ENCODE measurements around the gene TRIP12. TPM values are rescaled to one million over a fixed set of nuclear protein-coding genes. Genes with fewer than 3 reads are reported as not detected.

Gene TRIP12
- total and polyA plus RNA-seq, 2 donors (not counting 1 experiment from before 2014, with no cell fraction given), result 30.9 to 274 TPM

DNA sequence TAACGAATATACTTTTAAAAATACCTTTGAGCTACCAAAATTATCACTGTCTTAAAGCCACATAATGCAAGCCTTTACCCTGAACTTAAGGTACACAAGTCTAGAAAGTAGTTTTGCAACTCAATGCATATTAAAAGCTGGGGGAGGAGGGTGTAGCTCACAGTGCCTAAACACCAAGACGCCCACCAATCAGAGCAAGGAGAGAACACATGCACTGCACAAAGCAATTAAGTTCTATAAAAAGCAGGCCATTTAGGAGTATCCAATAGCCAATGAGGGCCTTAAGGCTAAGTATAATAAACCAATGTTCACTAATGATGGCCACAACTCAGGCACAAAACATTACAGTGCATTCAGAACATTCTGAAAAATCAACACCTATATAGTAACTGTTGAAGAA is 16.2 kb downstream of the TRIP12 start:
- Mint-ChIP-seq H3K4me3 (no peak overlapping the region), H3K27me3 (no peaks in the 10 kb centered on the region), H3K4me1 (peaks cover 25% of the 10 kb centered on the region), H3K27ac (no peak overlapping the region), H3K9me3 (ENCODE audit: insufficient read depth) (no peaks in the 10 kb centered on the region)
- ChIA-PET CTCF (interaction anchor here (1.5 kb wide), 1 partner anchor 104 kb away, joined by 3 read pairs; no protein-coding TSS in a partner anchor), POLR2A (no interaction called here)
- H3K9me3 ChIP-seq (ENCODE audit: control extremely low read depth in 1 of 3, control insufficient read depth in 2 of 3, insufficient read depth in 1 of 3, low read length in 2 of 3), result no peaks in the 10 kb centered on the region
- TF ChIP-seq, protein P1, sequence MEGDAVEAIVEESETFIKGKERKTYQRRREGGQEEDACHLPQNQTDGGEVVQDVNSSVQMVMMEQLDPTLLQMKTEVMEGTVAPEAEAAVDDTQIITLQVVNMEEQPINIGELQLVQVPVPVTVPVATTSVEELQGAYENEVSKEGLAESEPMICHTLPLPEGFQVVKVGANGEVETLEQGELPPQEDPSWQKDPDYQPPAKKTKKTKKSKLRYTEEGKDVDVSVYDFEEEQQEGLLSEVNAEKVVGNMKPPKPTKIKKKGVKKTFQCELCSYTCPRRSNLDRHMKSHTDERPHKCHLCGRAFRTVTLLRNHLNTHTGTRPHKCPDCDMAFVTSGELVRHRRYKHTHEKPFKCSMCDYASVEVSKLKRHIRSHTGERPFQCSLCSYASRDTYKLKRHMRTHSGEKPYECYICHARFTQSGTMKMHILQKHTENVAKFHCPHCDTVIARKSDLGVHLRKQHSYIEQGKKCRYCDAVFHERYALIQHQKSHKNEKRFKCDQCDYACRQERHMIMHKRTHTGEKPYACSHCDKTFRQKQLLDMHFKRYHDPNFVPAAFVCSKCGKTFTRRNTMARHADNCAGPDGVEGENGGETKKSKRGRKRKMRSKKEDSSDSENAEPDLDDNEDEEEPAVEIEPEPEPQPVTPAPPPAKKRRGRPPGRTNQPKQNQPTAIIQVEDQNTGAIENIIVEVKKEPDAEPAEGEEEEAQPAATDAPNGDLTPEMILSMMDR (IDR thresholded peaks at IDR 0.05), result no peak
- TF ChIP-seq EZH2 (IDR thresholded peaks at IDR 0.05; ENCODE audit: borderline replicate concordance, insufficient read depth, low read depth, low read length, poor library complexity, severe bottlenecking), result no peak
- H2AFZ ChIP-seq (ENCODE audit: insufficient read depth, low read depth, low read length, poor library complexity, severe bottlenecking), result no peak overlapping the region
- intact Hi-C loops (cut with micrococcal nuclease), result no loop called here
- no peak overlapping the region for H3K9ac ChIP-seq (ENCODE audit: low read length)
- H4K20me1 ChIP-seq (ENCODE audit: control insufficient read depth, insufficient read depth, low read length, poor library complexity, severe bottlenecking), result peaks cover 51% of the 10 kb centered on the region
- peaks cover 0 to 23% of the 10 kb centered on the region in 2 experiments for H3K36me3 ChIP-seq (replicated peaks in 1 of 2; ENCODE audit: control extremely low read depth in 1 of 2, control insufficient read depth in 1 of 2, extremely low read depth in 1 of 2, insufficient read depth in 2 of 2, low read length in 1 of 2)
- no peak for DNase-seq
- ATAC-seq (ENCODE audit: low read depth), result no peak
- no peak overlapping the region for H3K4me3 ChIP-seq (ENCODE audit: control extremely low read depth in 1 of 5, extremely low read depth in 1 of 5, insufficient read depth in 1 of 5, low read depth in 2 of 5, low read length in 4 of 5)
- H3K27ac ChIP-seq (ENCODE audit: low read length in 2 of 2), result no peak overlapping the region
- no peak overlapping the region for H3K4me2 ChIP-seq (replicated peaks; ENCODE audit: low read depth, low read length, poor library complexity, severe bottlenecking)
- peaks cover 100% of the 10 kb centered on the region for H3K79me2 ChIP-seq (ENCODE audit: control insufficient read depth, insufficient read depth, low read length)
- no peaks in the 10 kb centered on the region for H3K27me3 ChIP-seq (replicated peaks in 1 of 4; ENCODE audit: control extremely low read depth in 1 of 4, control insufficient read depth in 3 of 4, insufficient read depth in 4 of 4, low read length in 3 of 4)
- H3K4me1 ChIP-seq (ENCODE audit: control insufficient read depth in 2 of 2, insufficient read depth in 2 of 2, low read length in 2 of 2), result peaks cover 2 to 4% of the 10 kb centered on the region in 2 donors
- WGBS (ENCODE audit: insufficient coverage), result 80% methylated on average over 1 of the region's 2 CpGs

DNA sequence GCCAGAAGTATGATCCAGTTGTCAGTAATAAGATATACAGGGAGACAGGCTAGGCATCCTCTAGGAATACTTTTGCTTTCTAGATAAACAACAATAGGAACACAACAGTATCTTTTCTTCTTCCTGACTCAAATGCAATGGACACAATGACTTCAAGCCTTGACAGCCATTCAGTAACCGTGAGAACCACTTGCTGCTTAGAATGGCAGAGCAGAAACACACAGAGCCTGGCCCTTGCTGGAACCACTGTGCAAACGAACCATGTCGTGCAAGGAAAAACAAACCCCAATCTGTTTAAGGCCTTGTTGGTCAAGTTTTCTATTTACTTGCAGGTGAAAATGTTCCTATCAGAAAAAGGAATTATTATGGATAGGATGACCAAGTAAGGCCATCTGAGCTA is 18.8 kb downstream of the TRIP12 start:
- no peak for TF ChIP-seq EZH2 (IDR thresholded peaks at IDR 0.05; ENCODE audit: borderline replicate concordance, insufficient read depth, low read depth, low read length, poor library complexity, severe bottlenecking)
- TF ChIP-seq, protein P1 (IDR thresholded peaks at IDR 0.05), result no peak
- no peak for ATAC-seq (ENCODE audit: low read depth)
- CTCF ChIA-PET, result no interaction called here
- Mint-ChIP-seq H3K9me3 (ENCODE audit: insufficient read depth) (no peaks in the 10 kb centered on the region), H3K4me1 (peaks cover 28% of the 10 kb centered on the region), H3K27ac (no peak overlapping the region), H3K4me3 (no peak overlapping the region), H3K27me3 (no peaks in the 10 kb centered on the region)
- no peaks in the 10 kb centered on the region for H3K9me3 ChIP-seq (ENCODE audit: control extremely low read depth in 1 of 3, control insufficient read depth in 2 of 3, insufficient read depth in 1 of 3, low read length in 2 of 3)
- H3K4me2 ChIP-seq (replicated peaks; ENCODE audit: low read depth, low read length, poor library complexity, severe bottlenecking), result no peak overlapping the region
- 90% methylated on average over 1 of the region's 3 CpGs for WGBS (ENCODE audit: insufficient coverage)
- no peak for DNase-seq
- no peak overlapping the region for H2AFZ ChIP-seq (ENCODE audit: insufficient read depth, low read depth, low read length, poor library complexity, severe bottlenecking)
- H3K4me1 ChIP-seq (ENCODE audit: control insufficient read depth in 2 of 2, insufficient read depth in 2 of 2, low read length in 2 of 2), result no peaks in the 10 kb centered on the region
- H4K20me1 ChIP-seq (ENCODE audit: control insufficient read depth, insufficient read depth, low read length, poor library complexity, severe bottlenecking), result peaks cover 54% of the 10 kb centered on the region
- POLR2A ChIA-PET, result no interaction called here
- no peaks in the 10 kb centered on the region for H3K27me3 ChIP-seq (replicated peaks in 1 of 4; ENCODE audit: control extremely low read depth in 1 of 4, control insufficient read depth in 3 of 4, insufficient read depth in 4 of 4, low read length in 3 of 4)
- no peak overlapping the region for H3K27ac ChIP-seq (ENCODE audit: low read length in 2 of 2)
- no peak overlapping the region for H3K9ac ChIP-seq (ENCODE audit: low read length)
- intact Hi-C loops (cut with micrococcal nuclease), result no loop called here
- peaks cover 99% of the 10 kb centered on the region for H3K79me2 ChIP-seq (ENCODE audit: control insufficient read depth, insufficient read depth, low read length)
- H3K36me3 ChIP-seq (replicated peaks in 1 of 2; ENCODE audit: control extremely low read depth in 1 of 2, control insufficient read depth in 1 of 2, extremely low read depth in 1 of 2, insufficient read depth in 2 of 2, low read length in 1 of 2), result peaks cover 0 to 16% of the 10 kb centered on the region in 2 experiments
- no peak overlapping the region for H3K4me3 ChIP-seq (ENCODE audit: control extremely low read depth in 1 of 5, extremely low read depth in 1 of 5, insufficient read depth in 1 of 5, low read depth in 2 of 5, low read length in 4 of 5)
